H1 (cell line): ENCODE data around the gene FLNC.

Experiments
- CREB1 ChIP-seq: IDR thresholded peaks from 2 replicates; pipeline ENCODE4 v1.6.1; 2012; ENCODE audit warnings: inconsistent platforms
- EZH2 ChIP-seq: fragments of 200-600 bp; sonication (generic); IDR thresholded peaks from 2 replicates; pipeline ENCODE4 v1.7.1; 2012; ENCODE audit warnings: low read depth, mild to moderate bottlenecking, moderate library complexity, low read length, inconsistent platforms; ENCODE audit not compliant: severe bottlenecking
- FOSL1 ChIP-seq: IDR thresholded peaks from 2 replicates; pipeline ENCODE4 v1.6.1; 2011; ENCODE audit warnings: mild to moderate bottlenecking, low read depth, low read length, moderate library complexity; ENCODE audit not compliant: insufficient read depth
- POLR2A ChIP-seq, 2 experiments: IDR thresholded peaks; 1 replicate in 1 of 2; 2 replicates in 1 of 2; pipeline ENCODE4 v1.6.1; 2011; ENCODE audit warnings: low read depth in 2 of 2, low read length in 2 of 2, mild to moderate bottlenecking in 2 of 2; ENCODE audit errors: control extremely low read depth in 1 of 2
- RNF2 ChIP-seq: fragments of 200-900, 300-1000 bp; sonication (generic); IDR thresholded peaks from 2 replicates; pipeline ENCODE4 v1.7.1; 2016; ENCODE audit warnings: borderline replicate concordance, low read depth, mild to moderate bottlenecking, antibody characterized with exemption, low read length; ENCODE audit not compliant: poor library complexity, severe bottlenecking; ENCODE audit errors: missing control alignments
- RXRA ChIP-seq: IDR thresholded peaks from 2 replicates; pipeline ENCODE4 v1.6.1; 2011; ENCODE audit warnings: low read depth, mild to moderate bottlenecking, low read length, moderate library complexity; ENCODE audit not compliant: insufficient read depth
- SRF ChIP-seq: IDR thresholded peaks from 2 replicates; pipeline ENCODE4 v1.6.1; 2011; ENCODE audit warnings: mild to moderate bottlenecking, low read depth, low read length, moderate library complexity
- YY1 ChIP-seq: IDR thresholded peaks from 2 replicates; pipeline ENCODE4 v1.6.1; 2011; ENCODE audit warnings: low read depth, mild to moderate bottlenecking, low read length
- TF ChIP-seq, protein P1 (sequence below), 3 experiments: IDR thresholded peaks; 1 replicate in 2 of 3; 2 replicates in 1 of 3; pipeline versions ENCODE4 v1.5.1 to v1.6.1; 2011; ENCODE audit warnings: low read length in 3 of 3, mild to moderate bottlenecking in 3 of 3, inconsistent platforms in 2 of 3, low read depth in 1 of 3, moderate library complexity in 1 of 3; ENCODE audit not compliant: insufficient read depth in 1 of 3; ENCODE audit errors: control extremely low read depth in 1 of 3
- TF ChIP-seq, protein P2 (sequence below): IDR thresholded peaks from 2 replicates; pipeline ENCODE4 v1.6.1; 2011; ENCODE audit warnings: low read length, improper control_type of control experiment

DNA sequence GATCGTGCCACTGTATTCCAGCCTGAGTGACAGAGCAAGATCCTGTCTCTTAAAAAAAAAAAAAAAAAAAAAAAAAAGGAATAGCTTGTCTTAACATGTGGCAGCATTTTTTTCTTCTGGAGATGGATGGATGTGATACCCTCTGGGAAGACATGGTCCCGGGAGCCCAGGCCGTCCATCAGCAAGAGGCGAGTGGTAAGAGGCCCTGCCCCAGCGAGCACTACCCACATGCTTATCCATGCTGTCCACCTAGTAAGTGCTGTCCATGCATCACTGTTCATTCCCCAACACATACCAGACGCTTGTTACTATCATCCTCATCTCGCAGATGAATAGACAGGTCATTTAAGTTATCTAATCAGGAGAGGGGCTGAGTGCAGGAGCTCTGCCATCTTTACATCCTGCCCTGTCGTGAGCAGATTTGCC is 45.3 kb downstream of the FLNC start:
- no peak for TF ChIP-seq POLR2A (IDR thresholded peaks at IDR 0.05; ENCODE audit: control extremely low read depth in 1 of 2, low read depth in 2 of 2, low read length in 2 of 2)
- TF ChIP-seq, protein P1, sequence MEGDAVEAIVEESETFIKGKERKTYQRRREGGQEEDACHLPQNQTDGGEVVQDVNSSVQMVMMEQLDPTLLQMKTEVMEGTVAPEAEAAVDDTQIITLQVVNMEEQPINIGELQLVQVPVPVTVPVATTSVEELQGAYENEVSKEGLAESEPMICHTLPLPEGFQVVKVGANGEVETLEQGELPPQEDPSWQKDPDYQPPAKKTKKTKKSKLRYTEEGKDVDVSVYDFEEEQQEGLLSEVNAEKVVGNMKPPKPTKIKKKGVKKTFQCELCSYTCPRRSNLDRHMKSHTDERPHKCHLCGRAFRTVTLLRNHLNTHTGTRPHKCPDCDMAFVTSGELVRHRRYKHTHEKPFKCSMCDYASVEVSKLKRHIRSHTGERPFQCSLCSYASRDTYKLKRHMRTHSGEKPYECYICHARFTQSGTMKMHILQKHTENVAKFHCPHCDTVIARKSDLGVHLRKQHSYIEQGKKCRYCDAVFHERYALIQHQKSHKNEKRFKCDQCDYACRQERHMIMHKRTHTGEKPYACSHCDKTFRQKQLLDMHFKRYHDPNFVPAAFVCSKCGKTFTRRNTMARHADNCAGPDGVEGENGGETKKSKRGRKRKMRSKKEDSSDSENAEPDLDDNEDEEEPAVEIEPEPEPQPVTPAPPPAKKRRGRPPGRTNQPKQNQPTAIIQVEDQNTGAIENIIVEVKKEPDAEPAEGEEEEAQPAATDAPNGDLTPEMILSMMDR (IDR thresholded peaks at IDR 0.05; ENCODE audit: control extremely low read depth in 1 of 3, insufficient read depth in 1 of 3, low read depth in 1 of 3, low read length in 3 of 3): no peak
- no peak for TF ChIP-seq CREB1
- no peak for TF ChIP-seq FOSL1
- TF ChIP-seq RNF2: no peak
- TF ChIP-seq RXRA: no peak
- no peak for TF ChIP-seq SRF
- TF ChIP-seq YY1: no peak
- TF ChIP-seq, protein P2, sequence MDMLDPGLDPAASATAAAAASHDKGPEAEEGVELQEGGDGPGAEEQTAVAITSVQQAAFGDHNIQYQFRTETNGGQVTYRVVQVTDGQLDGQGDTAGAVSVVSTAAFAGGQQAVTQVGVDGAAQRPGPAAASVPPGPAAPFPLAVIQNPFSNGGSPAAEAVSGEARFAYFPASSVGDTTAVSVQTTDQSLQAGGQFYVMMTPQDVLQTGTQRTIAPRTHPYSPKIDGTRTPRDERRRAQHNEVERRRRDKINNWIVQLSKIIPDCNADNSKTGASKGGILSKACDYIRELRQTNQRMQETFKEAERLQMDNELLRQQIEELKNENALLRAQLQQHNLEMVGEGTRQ: no peak
- no peak for TF ChIP-seq EZH2
